Activated naive CD8-positive, alpha-beta T cell treated with anti-CD3 and anti-CD28 coated beads, Interleukin-2, amount 10 ng/mL, durations not matched to agents 7 days and 5 days (primary cell): ENCODE measurements around the gene ABR. TPM values are rescaled to one million over a fixed set of nuclear protein-coding genes. Genes with fewer than 3 reads are reported as not detected.
"Not testable (repeated sequence)": the region's sequence is repeated elsewhere in the genome, so short reads cannot be mapped to it uniquely, and the experiment has no call there.

ENCODE experiments used
- ATAC-seq: fragments of 150-1000 bp; cut with Tn5 transposase; one replicate; pipeline ENCODE4 v1.10.0; 2021; ENCODE audit warnings: low read depth, moderate library complexity
- POLR2A ChIA-PET: fragments of 350-600 bp; sonication (Branson Sonifier 250); formaldehyde crosslinking; loops from one replicate; lab custom pipeline; 2021; ENCODE audit warnings: antibody characterized with exemption; lab: Charles Lee
- DNase-seq: peaks from one replicate; pipeline ENCODE4 v3.0.0; 2021
- H3K27ac Mint-ChIP-seq: one replicate; pipeline ENCODE4 v1.8.0; 2022; ENCODE audit warnings: mild to moderate bottlenecking, mixed read lengths
- H3K27me3 Mint-ChIP-seq: one replicate; pipeline ENCODE4 v1.8.0; 2022; ENCODE audit warnings: mild to moderate bottlenecking, moderate library complexity, mixed read lengths
- H3K36me3 Mint-ChIP-seq: one replicate; pipeline ENCODE4 v1.8.0; 2021; ENCODE audit warnings: mild to moderate bottlenecking, mixed read lengths
- H3K4me1 Mint-ChIP-seq: one replicate; pipeline ENCODE4 v1.8.0; 2021; ENCODE audit warnings: mixed read lengths
- H3K4me3 Mint-ChIP-seq: one replicate; pipeline ENCODE4 v1.8.0; 2022; ENCODE audit warnings: mild to moderate bottlenecking, moderate library complexity, mixed read lengths
- H3K9me3 Mint-ChIP-seq: one replicate; pipeline ENCODE4 v1.8.0; 2021; ENCODE audit warnings: mixed read lengths
- total RNA-seq, 2 experiments: library from RNA; stranded (reverse); gene quantifications; one replicate each; pipeline ENCODE4 v1.2.3, GENCODE V29; 2021

The ABR gene
- total RNA-seq, 2 experiments from 2014 or later: 156 to 158 TPM

DNA sequence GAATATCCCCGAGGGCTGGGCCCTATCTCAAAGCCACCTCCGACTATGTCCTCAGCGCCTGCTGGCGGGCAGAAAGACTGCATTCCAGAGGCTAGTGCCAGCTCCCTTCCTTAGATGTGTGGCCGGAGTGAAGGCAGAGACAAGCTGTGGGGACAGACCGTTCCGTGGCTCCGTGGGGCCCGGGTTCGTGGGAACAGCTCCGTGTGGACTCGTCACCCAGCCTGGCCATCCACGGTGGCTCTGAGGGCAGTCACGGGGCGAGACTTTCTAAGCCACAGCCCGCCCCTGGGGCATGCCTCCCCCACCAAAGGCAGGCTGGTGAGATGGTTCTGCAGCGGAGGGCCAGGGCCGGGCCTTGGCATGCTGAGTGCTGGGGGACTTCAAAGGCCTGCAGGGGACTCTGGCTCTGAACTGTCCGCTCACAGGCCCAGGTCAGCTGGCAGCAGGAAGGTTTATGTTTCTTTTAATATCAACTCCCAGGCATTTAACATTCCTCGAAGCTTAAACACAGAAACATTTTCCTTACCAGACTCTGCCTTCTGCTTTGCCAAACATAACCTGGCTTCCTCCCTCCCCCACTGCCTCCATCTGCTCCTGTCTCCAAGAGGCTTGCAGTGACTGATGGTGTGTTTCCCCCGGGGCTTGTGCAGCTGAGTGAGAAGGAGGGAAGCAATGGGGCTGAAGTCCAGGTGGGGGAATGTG is 132.5 kb downstream of the ABR start:
- Mint-ChIP-seq H3K36me3 (peaks cover 8% of the 10 kb centered on the region), H3K27me3 (no peaks in the 10 kb centered on the region), H3K9me3 (no peaks in the 10 kb centered on the region), H3K27ac (no peak overlapping the region), H3K4me1 (no peaks in the 10 kb centered on the region), H3K4me3 (no peak overlapping the region)
- no peak for ATAC-seq
- DNase-seq: no peak
- POLR2A ChIA-PET: no interaction called here

DNA sequence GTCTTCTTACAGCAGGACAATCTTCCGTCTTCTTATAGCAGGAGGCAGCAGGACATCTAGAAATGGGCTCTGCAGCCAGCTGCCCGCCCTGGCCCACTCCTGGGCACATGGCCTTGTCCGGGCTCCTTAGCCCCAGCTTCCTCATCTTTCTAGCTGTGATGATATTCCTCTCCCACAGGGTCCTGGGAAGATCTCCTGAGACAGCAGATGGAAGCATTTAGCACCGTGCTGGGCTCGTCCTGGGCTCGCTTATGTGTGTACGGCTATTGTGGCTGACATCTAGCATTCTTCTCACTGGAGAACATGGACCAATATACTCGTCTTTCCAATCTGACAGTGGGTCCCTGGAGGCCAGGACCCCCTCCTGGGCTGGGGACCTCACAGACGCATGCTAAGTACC is 134.3 kb downstream of the ABR start:
- DNase-seq (no peak), ATAC-seq (no peak)
- Mint-ChIP-seq H3K27ac (no peak overlapping the region), H3K4me3 (no peak overlapping the region), H3K4me1 (no peaks in the 10 kb centered on the region), H3K9me3 (no peaks in the 10 kb centered on the region), H3K36me3 (peaks cover 15% of the 10 kb centered on the region), H3K27me3 (no peaks in the 10 kb centered on the region)
- POLR2A ChIA-PET: no interaction called here

DNA sequence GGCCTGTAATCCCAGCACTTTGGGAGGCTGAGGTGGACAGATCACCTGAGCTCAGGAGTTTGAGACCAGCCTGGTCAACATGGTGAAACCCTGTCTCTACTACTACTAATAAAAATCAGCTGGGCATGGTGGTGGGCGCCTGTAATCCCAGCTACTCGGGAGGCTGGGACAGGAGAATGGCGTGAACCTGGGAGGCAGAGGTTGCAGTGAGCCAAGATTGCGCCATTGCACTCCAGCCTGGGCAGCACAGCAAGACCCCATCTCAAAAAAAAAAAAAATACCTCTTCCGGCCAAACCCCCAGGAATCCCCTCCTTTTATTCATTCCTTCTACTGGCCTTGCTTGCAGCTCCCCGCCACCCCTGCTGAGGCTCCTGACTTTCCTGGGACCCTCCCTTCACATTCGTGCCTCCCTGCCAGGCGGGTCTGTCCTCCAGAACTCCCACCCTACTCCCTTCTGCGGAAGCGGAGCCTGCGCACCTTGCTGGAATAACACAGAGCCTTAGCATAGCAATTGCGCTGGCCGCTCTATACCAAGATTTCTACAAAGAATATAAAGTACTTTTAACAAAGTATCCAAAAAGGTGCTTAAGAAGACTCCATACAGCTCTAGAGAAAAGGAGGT is 135.3 kb downstream of the ABR start:
- H3K36me3 Mint-ChIP-seq: peaks cover 15% of the 10 kb centered on the region
- H3K27me3 Mint-ChIP-seq, ATAC-seq, H3K4me3 Mint-ChIP-seq, POLR2A ChIA-PET, DNase-seq, H3K27ac Mint-ChIP-seq, H3K4me1 Mint-ChIP-seq, H3K9me3 Mint-ChIP-seq: not testable (repeated sequence)

GRCh38 chr17:1043601-1044251 is 136.1 kb downstream of the ABR start:
- Mint-ChIP-seq H3K9me3 (no peaks in the 10 kb centered on the region), H3K4me1 (no peaks in the 10 kb centered on the region), H3K27ac (no peak overlapping the region), H3K27me3 (no peaks in the 10 kb centered on the region), H3K4me3 (no peak overlapping the region), H3K36me3 (peaks cover 15% of the 10 kb centered on the region)
- no peak for DNase-seq
- ATAC-seq: no peak
- POLR2A ChIA-PET: no interaction called here

GRCh38 chr17:1042486-1042885 is 137.3 kb downstream of the ABR start:
- Mint-ChIP-seq H3K36me3 (peaks cover 15% of the 10 kb centered on the region), H3K27ac (no peak overlapping the region), H3K9me3 (no peaks in the 10 kb centered on the region), H3K27me3 (no peaks in the 10 kb centered on the region), H3K4me1 (no peaks in the 10 kb centered on the region), H3K4me3 (no peak overlapping the region)
- ATAC-seq (no peak), DNase-seq (no peak)
- POLR2A ChIA-PET: no interaction called here

- H3K27me3 Mint-ChIP-seq: no peaks in the 10 kb centered on the region
- H3K4me1 Mint-ChIP-seq: no peaks in the 10 kb centered on the region
- no peak overlapping the region for H3K4me3 Mint-ChIP-seq
- H3K27ac Mint-ChIP-seq: no peak overlapping the region
- DNase-seq (no peak), ATAC-seq (no peak)
- peaks cover 18% of the 10 kb centered on the region for H3K36me3 Mint-ChIP-seq
- POLR2A ChIA-PET: no interaction called here
- H3K9me3 Mint-ChIP-seq: no peaks in the 10 kb centered on the region
Observed at GRCh38 chr17:1041746-1042145, 138.0 kb downstream of the ABR start.

DNA sequence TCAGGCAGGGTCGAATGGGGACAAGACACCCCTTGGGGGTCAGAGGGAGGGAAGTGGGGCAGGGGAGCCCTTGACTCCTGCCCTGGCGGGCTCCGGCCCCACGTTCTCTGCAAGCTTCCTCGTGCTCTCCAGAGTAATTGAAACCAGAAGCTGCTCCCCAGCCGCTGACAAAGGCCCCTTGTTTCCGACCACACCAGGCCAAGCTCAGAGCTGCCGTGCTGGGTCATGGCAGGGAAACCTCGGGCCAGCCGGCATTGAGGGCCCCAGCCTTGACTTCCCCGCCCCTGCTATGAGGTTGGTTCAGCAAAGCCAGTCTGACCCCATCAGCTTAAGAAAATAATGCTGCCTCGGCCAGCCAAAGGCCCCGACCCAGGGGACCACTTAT is 139.6 kb downstream of the ABR start:
- H3K36me3 Mint-ChIP-seq: peaks cover 18% of the 10 kb centered on the region
- no peak for DNase-seq
- H3K27me3 Mint-ChIP-seq: no peaks in the 10 kb centered on the region
- no peak for ATAC-seq
- H3K4me3 Mint-ChIP-seq: no peak overlapping the region
- POLR2A ChIA-PET: no interaction called here
- H3K27ac Mint-ChIP-seq: no peak overlapping the region
- H3K9me3 Mint-ChIP-seq: no peaks in the 10 kb centered on the region
- H3K4me1 Mint-ChIP-seq: no peaks in the 10 kb centered on the region

- no peaks in the 10 kb centered on the region for H3K4me1 Mint-ChIP-seq
- H3K36me3 Mint-ChIP-seq: peaks cover 18% of the 10 kb centered on the region
- POLR2A ChIA-PET: no interaction called here
- DNase-seq: no peak
- H3K9me3 Mint-ChIP-seq: no peaks in the 10 kb centered on the region
- ATAC-seq: no peak
- H3K4me3 Mint-ChIP-seq: no peak overlapping the region
- H3K27me3 Mint-ChIP-seq: no peaks in the 10 kb centered on the region
- no peak overlapping the region for H3K27ac Mint-ChIP-seq
Observed at GRCh38 chr17:1039511-1040215, 140.1 kb downstream of the ABR start.

DNA sequence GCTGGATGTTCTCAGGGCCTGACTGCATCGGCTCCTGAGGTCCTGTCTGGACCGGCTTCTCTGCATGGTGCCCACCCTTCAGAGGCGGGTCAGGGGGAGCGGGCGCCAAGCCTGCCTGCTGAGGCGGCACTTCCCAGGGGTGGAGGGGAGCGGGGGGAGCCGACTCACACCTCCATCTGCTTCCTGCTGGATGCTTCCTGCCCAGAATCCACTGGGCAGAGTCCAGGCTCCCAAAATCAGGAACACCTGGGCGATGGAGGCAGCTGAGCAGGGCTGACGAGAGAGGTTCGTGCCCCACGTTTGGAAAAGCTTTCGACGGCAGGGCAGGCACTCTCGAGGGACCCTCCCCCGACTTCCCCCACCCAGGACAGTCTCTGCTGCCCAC is 140.7 kb downstream of the ABR start:
- no peaks in the 10 kb centered on the region for H3K9me3 Mint-ChIP-seq
- DNase-seq: no peak
- no peak for ATAC-seq
- H3K36me3 Mint-ChIP-seq: peaks cover 19% of the 10 kb centered on the region
- no peaks in the 10 kb centered on the region for H3K4me1 Mint-ChIP-seq
- H3K27me3 Mint-ChIP-seq: no peaks in the 10 kb centered on the region
- H3K27ac Mint-ChIP-seq: no peak overlapping the region
- no peak overlapping the region for H3K4me3 Mint-ChIP-seq
- POLR2A ChIA-PET: no interaction called here

DNA sequence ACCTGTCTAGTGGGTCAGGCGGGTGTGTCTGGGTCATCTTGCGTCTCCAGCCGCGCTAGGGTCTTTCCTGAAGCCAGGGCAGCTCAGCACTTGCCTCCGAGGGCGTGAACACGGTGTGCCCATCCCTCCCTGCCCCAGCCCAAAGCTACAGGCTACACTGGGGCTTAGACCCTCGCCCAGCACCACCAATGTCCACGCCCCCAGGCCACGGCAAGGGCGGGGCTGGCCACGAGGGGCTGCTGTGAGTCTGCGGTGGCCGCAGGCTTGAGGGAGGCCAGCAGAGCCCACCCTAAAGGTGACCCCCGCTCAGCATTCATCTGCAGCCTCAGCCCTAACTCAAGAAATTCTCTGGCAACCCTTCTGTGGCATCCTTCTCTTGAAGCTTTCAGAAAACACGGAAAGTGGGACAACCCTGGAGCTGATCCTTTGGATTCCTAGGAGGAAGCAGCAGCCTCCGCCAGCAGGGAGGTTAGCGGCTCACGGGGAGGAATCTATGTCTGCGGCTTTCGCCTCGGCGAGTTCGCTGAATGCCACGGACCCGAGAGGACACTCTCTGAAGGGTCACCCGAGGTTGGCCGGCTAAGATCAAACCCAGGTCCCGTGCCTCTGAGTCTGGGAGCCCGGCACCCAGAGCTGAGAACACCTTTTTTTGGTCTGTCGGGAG is 141.2 kb downstream of the ABR start:
- DNase-seq (no peak), ATAC-seq (no peak)
- no peak overlapping the region for H3K27ac Mint-ChIP-seq
- H3K4me1 Mint-ChIP-seq: no peaks in the 10 kb centered on the region
- H3K4me3 Mint-ChIP-seq: no peak overlapping the region
- peaks cover 20% of the 10 kb centered on the region for H3K36me3 Mint-ChIP-seq
- POLR2A ChIA-PET: no interaction called here
- H3K27me3 Mint-ChIP-seq: no peaks in the 10 kb centered on the region
- H3K9me3 Mint-ChIP-seq: no peaks in the 10 kb centered on the region

DNA sequence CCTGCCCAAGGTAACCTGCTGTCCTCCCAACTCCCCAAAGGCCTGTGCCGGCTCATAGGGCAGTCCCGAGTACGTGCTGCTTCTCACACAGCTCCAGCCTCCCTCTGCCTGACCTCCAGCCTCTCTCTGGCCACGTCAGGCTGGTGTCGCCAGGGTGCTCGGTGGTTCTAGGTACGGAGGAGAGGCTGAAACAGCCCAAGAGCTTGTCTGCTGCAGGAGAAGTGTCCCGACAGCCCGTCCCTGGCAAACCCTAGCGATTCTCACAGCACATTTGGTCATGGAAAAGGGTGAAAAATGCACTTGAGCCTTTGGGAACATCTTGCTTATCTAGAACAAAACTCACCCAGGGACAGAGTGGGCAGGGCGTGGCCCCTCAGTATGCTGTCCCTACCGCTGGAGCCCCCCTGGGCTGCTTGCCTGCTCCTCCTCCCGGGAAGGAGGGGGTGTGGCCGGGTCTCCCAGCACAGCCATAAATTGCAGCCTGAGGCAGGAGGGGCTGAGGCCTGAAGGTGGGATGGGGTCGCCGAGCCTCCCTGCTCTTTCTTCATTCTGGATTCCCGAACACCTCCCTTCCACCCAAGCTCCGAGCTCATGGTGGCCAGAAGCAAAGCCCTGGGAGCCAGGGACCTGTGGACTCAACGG is 142.4 kb downstream of the ABR start:
- Mint-ChIP-seq H3K9me3 (no peaks in the 10 kb centered on the region), H3K27me3 (no peaks in the 10 kb centered on the region), H3K27ac (no peak overlapping the region)

DNA sequence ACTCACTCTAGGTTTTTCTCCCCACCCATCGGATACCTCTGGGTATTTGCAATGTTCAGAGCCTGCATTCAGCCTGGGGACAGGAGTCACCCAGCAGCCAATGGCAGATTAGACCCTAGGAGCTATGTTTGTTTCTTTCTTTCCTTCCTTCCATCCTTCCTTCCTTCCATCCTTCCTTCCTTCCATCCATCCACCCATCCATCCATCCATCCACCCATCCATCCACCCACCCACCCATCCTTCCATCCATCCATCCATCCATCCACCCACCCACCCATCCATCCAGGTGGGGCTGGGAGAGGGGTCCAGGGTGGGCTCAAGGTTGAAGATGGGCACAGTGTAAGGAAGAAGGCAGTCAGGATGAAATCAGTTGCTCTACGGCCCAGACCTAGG is 142.9 kb downstream of the ABR start:
- DNase-seq (no peak), ATAC-seq (no peak)
- Mint-ChIP-seq H3K27ac (no peak overlapping the region), H3K4me3 (no peak overlapping the region), H3K9me3 (no peaks in the 10 kb centered on the region), H3K27me3 (no peaks in the 10 kb centered on the region), H3K36me3 (peaks cover 8% of the 10 kb centered on the region), H3K4me1 (no peaks in the 10 kb centered on the region)
- POLR2A ChIA-PET: interaction anchor here (0.6 kb wide), 1 partner anchor 134 kb away, joined by 3 read pairs; no protein-coding TSS in a partner anchor

More for the DNA sequence above, 142.4 kb downstream of the ABR start:
- POLR2A ChIA-PET: no interaction called here
- ATAC-seq: no peak
- H3K36me3 Mint-ChIP-seq: peaks cover 13% of the 10 kb centered on the region
- no peak overlapping the region for H3K4me3 Mint-ChIP-seq
- no peaks in the 10 kb centered on the region for H3K4me1 Mint-ChIP-seq
- no peak for DNase-seq
